Activated CD8-positive, alpha-beta memory T cell treated with anti-CD3 and anti-CD28 coated beads, Interleukin-2, amount 10 ng/mL, durations not matched to agents 7 days and 5 days (primary cell): ENCODE results near the gene DNAH7. TPM values are rescaled to one million over a fixed set of nuclear protein-coding genes. Genes with fewer than 3 reads are reported as not detected.
"Not testable (repeated sequence)": the region's sequence is repeated elsewhere in the genome, so short reads cannot be mapped to it uniquely, and the experiment has no call there.

Experiments used
- ATAC-seq: fragments of 150-1000 bp; cut with Tn5 transposase; one replicate; pipeline ENCODE4 v1.10.0; 2021; ENCODE audit warnings: moderate library complexity
- CTCF ChIA-PET: fragments of 350-600 bp; sonication (Branson Sonifier 250); formaldehyde crosslinking; loops from one replicate; lab custom pipeline; 2021; ENCODE audit warnings: antibody characterized with exemption; lab: Charles Lee
- DNase-seq: peaks from one replicate; pipeline ENCODE4 v3.0.0-alpha.2; 2020
- H3K27ac Mint-ChIP-seq: one replicate; pipeline ENCODE4 v1.8.0; 2021; ENCODE audit warnings: mild to moderate bottlenecking, mixed read lengths
- H3K27me3 Mint-ChIP-seq: one replicate; pipeline ENCODE4 v1.8.0; 2021; ENCODE audit warnings: mixed read lengths
- H3K36me3 Mint-ChIP-seq: one replicate; pipeline ENCODE4 v1.8.0; 2021; ENCODE audit warnings: mild to moderate bottlenecking, mixed read lengths
- H3K4me1 Mint-ChIP-seq: one replicate; pipeline ENCODE4 v1.8.0; 2021; ENCODE audit warnings: mixed read lengths
- H3K4me3 Mint-ChIP-seq: one replicate; pipeline ENCODE4 v1.8.0; 2021; ENCODE audit warnings: mild to moderate bottlenecking, moderate library complexity, mixed read lengths
- H3K9me3 Mint-ChIP-seq: one replicate; pipeline ENCODE4 v1.8.0; 2022; ENCODE audit warnings: low read depth, mixed read lengths
- total RNA-seq, 2 experiments: library from RNA; stranded (reverse); gene quantifications; one replicate each; pipeline ENCODE4 v1.2.3, GENCODE V29; 2021

DNAH7 gene
- total RNA-seq, 2 experiments from 2014 or later, result 0.20 TPM; not detected in 1

DNA sequence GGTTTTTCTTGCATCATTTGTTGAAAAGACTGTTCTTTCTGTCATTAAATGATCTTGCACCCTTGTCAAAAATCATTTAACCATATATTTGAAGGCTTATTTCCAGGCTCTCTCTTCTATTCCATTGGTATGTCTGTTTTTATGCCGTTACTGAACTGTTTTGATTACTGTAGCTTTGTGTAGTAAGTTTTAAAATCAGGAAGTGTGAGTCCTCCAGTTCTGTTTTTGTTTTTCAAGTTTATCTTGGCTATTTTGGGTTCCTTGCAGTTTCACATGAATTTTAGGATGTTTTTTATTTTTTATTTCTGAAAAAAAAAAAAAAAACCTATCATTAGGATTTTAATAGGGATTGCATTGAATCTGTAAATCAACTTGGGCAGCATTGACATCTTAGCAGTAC is 372.6 kb downstream of the DNAH7 start:
- Mint-ChIP-seq H3K36me3 (peaks cover 60% of the 10 kb centered on the region), H3K27ac (no peak overlapping the region), H3K4me3 (no peak overlapping the region), H3K4me1 (peaks cover 28% of the 10 kb centered on the region), H3K27me3 (no peaks in the 10 kb centered on the region), H3K9me3 (peaks cover 21% of the 10 kb centered on the region)
- CTCF ChIA-PET, result interaction anchor here (1.7 kb wide), 1 partner anchor 11 kb away, joined by 6 read pairs; no protein-coding TSS in a partner anchor
- DNase-seq (no peak), ATAC-seq (no peak)

DNA sequence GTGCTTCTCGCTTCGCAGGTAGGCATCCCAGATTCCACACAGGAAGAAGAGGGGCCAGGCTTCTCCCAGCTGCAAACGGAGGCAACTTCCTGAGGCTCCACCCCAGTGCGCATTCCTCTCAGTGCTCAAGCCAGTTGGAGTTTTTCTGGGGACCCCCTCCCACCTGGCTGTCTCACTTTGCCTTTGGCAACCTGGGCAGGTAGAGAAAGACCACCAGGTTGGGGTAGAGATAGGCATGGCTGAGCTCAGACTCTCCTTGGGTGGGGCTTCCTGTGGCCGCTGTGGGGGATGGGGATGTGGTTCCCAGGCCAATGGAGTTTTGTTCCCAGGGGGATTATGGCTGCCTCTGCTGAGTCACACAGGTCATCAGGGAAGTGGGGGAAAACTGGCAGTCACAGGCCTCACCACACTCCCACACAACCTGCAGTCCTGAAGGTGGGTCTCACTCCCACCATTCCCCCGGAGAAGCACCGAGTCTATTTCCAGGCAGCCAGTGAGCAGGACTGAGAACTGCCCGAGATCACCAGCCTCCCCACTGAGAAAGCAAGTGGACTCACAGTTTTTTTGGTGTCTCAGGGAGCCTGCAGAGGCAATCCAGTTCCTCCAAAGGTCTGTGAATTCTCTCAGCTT is 373.5 kb downstream of the DNAH7 start:
- peaks cover 17% of the 10 kb centered on the region for H3K9me3 Mint-ChIP-seq
- H3K27me3 Mint-ChIP-seq, result no peaks in the 10 kb centered on the region
- peaks cover 62% of the 10 kb centered on the region for H3K36me3 Mint-ChIP-seq
- CTCF ChIA-PET, result interaction anchor here (1.7 kb wide), 1 partner anchor 12 kb away, joined by 6 read pairs; no protein-coding TSS in a partner anchor
- H3K4me3 Mint-ChIP-seq, result no peak overlapping the region
- ATAC-seq (no peak), DNase-seq (no peak)
- H3K4me1 Mint-ChIP-seq, result peaks cover 28% of the 10 kb centered on the region
- H3K27ac Mint-ChIP-seq, result no peak overlapping the region

DNA sequence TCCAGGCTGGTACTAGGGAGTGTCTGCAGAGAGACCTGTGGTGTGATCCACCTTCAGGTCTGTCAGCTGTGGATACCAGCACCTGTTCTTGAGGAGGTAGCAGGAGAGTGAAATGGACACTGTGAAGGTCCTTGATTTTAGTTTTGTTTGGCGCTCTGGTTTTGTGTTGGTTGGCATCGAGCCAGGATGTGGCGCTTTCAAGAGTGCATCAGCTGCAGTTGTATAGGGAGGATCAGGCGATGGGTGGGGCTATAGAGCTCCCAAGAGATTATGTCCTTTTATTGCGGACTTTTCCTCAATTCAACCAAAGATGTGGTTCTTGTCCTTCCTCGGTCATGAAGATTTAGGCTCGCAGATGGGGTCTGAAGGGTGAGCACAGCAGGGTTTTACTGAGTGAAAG is 374.1 kb downstream of the DNAH7 start:
- Mint-ChIP-seq H3K27ac (no peak overlapping the region), H3K9me3 (peaks cover 11% of the 10 kb centered on the region), H3K4me1 (peaks cover 28% of the 10 kb centered on the region), H3K4me3 (no peak overlapping the region), H3K27me3 (no peaks in the 10 kb centered on the region), H3K36me3 (peaks cover 59% of the 10 kb centered on the region)
- CTCF ChIA-PET, result no interaction called here
- no peak for DNase-seq
- ATAC-seq, result no peak

DNA sequence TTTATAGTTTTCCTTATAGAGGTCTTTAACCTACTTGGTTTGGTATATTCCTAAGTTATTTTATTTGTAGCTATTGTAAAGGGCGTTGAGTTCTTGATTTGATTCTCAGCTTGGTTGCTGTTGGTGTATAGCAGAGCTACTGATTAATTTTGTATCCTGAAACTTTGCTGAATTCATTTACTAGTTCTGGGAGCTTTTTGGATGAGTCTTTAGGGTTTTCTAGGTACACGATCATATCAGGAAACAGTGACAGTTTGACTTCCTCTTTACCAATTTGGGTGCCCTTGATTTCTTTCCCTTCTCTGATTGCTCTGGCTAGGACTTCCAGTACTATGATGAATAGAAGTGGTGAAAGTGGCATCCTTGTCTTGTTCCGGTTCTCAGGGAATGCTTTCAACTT is 376.1 kb downstream of the DNAH7 start:
- CTCF ChIA-PET, H3K4me3 Mint-ChIP-seq, ATAC-seq, H3K27ac Mint-ChIP-seq, H3K27me3 Mint-ChIP-seq, DNase-seq: not testable (repeated sequence)
- Mint-ChIP-seq H3K9me3 (peaks cover 11% of the 10 kb centered on the region), H3K4me1 (peaks cover 26% of the 10 kb centered on the region), H3K36me3 (peaks cover 51% of the 10 kb centered on the region)

Other genes with a start within 250 kb of the DNAH7 start
- 100 to 1,000 TPM; 389 to 511 TPM for gene STK17B, start 102.7 kb upstream of the DNAH7 start, total RNA-seq